NCI-H526 treated with DMSO at 0.1 percent for 48 hours (cell line): Measurements from ENCODE around the gene RRM2.
"Not testable (repeated sequence)": the region's sequence is repeated elsewhere in the genome, so short reads cannot be mapped to it uniquely, and the experiment has no call there.

Experiments
- DNase-seq: peaks from one replicate; lab custom pipeline; 2025; lab: John Stamatoyannopoulos, UW

Gene RRM2

GRCh38 chr2:10091182-10091888 lies 31.2 kb upstream of the RRM2 start:
- DNase-seq: no peak

GRCh38 chr2:10091889-10092244 lies 30.7 kb upstream of the RRM2 start:
- DNase-seq: not testable (repeated sequence)

GRCh38 chr2:10094271-10094814 lies 28.2 kb upstream of the RRM2 start:
- DNase-seq: no peak

GRCh38 chr2:10095175-10095574 lies 27.4 kb upstream of the RRM2 start:
- no peak for DNase-seq

GRCh38 chr2:10096641-10097040 lies 25.9 kb upstream of the RRM2 start:
- DNase-seq: no peak

GRCh38 chr2:10097352-10098148 lies 25.0 kb upstream of the RRM2 start:
- DNase-seq: peak; percentile 49

GRCh38 chr2:10101491-10101890 lies 21.0 kb upstream of the RRM2 start:
- no peak for DNase-seq

GRCh38 chr2:10103179-10103578 lies 19.4 kb upstream of the RRM2 start:
- DNase-seq: no peak

GRCh38 chr2:10104906-10105305 lies 17.6 kb upstream of the RRM2 start:
- DNase-seq: not testable (repeated sequence)

GRCh38 chr2:10109311-10109710 lies 13.2 kb upstream of the RRM2 start:
- DNase-seq: no peak

- no peak for DNase-seq
Observed at GRCh38 chr2:10119027-10119325, 3.6 kb upstream of the RRM2 start.

GRCh38 chr2:10119601-10120157 lies 2.9 kb upstream of the RRM2 start:
- no peak for DNase-seq

GRCh38 chr2:10120158-10120876 lies 2.2 kb upstream of the RRM2 start:
- peak; percentile 90 for DNase-seq

GRCh38 chr2:10120877-10121574 lies 1.5 kb upstream of the RRM2 start:
- DNase-seq: peak; percentile 50

- no peak for DNase-seq
Observed at GRCh38 chr2:10123281-10123680, 742 bp downstream of the RRM2 start.

- DNase-seq: peak; percentile 66
Observed at GRCh38 chr2:10124538-10125045, 2.1 kb downstream of the RRM2 start.

GRCh38 chr2:10125842-10126631 lies 3.5 kb downstream of the RRM2 start:
- no peak for DNase-seq

- DNase-seq: no peak
Observed at GRCh38 chr2:10126632-10127026, 4.1 kb downstream of the RRM2 start.

GRCh38 chr2:10128420-10128819 lies 5.9 kb downstream of the RRM2 start:
- no peak for DNase-seq

- no peak for DNase-seq
Observed at GRCh38 chr2:10129490-10129889, 7.0 kb downstream of the RRM2 start.

GRCh38 chr2:10132043-10132575 lies 9.6 kb downstream of the RRM2 start:
- no peak for DNase-seq
